PC-3 (cell line): Measurements from ENCODE around the gene HLA-G.

Experiments used
- EZH2 ChIP-seq: fragments of 300-600 bp; sonication (generic); IDR thresholded peaks from one replicate; pipeline ENCODE4 v1.6.1; 2017; ENCODE audit warnings: antibody characterized with exemption, mild to moderate bottlenecking, low read length; ENCODE audit not compliant: unreplicated experiment
- EZH2phosphoT487 ChIP-seq: fragments of 300-600 bp; sonication (generic); IDR thresholded peaks from 2 replicates; pipeline ENCODE4 v1.6.1; 2018; ENCODE audit warnings: mild to moderate bottlenecking, antibody characterized with exemption, low read length, borderline replicate concordance
- TF ChIP-seq, protein P1 (sequence below): fragments of 300-600 bp; sonication (generic); conservative IDR thresholded peaks from 2 replicates; pipeline ENCODE4 v1.5.1; 2017; ENCODE audit warnings: antibody characterized with exemption, low read depth, mild to moderate bottlenecking, low read length

DNA sequence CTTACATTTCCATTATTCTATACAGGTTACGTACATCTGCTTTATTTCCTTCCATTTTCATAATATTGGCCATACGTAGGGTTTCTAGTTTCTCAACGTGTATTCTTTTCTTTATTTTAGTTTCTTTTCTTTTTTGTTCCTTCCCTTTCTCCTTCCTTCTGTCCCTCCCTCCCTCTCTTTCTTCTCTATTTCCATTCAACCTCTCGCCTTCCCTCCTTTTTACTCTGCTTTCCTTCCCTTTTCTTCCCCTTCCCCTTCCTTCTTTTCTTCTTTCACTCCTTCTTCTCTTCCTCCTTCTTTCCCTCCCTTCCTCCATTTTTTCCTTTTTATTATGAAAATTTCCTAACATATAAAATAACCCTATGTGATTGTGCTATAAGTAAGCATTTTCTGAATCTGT is 8.7 kb upstream of the HLA-G start:
- TF ChIP-seq EZH2 (no peak), EZH2phosphoT487 (no peak)
- TF ChIP-seq, protein P1, sequence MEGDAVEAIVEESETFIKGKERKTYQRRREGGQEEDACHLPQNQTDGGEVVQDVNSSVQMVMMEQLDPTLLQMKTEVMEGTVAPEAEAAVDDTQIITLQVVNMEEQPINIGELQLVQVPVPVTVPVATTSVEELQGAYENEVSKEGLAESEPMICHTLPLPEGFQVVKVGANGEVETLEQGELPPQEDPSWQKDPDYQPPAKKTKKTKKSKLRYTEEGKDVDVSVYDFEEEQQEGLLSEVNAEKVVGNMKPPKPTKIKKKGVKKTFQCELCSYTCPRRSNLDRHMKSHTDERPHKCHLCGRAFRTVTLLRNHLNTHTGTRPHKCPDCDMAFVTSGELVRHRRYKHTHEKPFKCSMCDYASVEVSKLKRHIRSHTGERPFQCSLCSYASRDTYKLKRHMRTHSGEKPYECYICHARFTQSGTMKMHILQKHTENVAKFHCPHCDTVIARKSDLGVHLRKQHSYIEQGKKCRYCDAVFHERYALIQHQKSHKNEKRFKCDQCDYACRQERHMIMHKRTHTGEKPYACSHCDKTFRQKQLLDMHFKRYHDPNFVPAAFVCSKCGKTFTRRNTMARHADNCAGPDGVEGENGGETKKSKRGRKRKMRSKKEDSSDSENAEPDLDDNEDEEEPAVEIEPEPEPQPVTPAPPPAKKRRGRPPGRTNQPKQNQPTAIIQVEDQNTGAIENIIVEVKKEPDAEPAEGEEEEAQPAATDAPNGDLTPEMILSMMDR, result no peak
